GM13976 (cell line): ENCODE measurements around the gene CRTC1.

ENCODE experiments used
- DNase-seq: peaks from one replicate; pipeline ENCODE4 v3.0.0; 2012; ENCODE audit warnings: low spot score
- CTCF ChIP-seq: IDR thresholded peaks from 2 replicates; pipeline ENCODE4 v1.5.1; 2012; ENCODE audit warnings: borderline replicate concordance, mild to moderate bottlenecking; ENCODE audit not compliant: insufficient read depth; ENCODE audit errors: extremely low read depth, missing control alignments, control extremely low read depth
- in situ Hi-C: fragments of 300-500 bp; cut with MboI; formaldehyde crosslinking; loops from one replicate; pipeline ENCODE4 v1.12.0; 2022; ENCODE audit warnings: low sequenced_read_pairs, mixed read lengths, inconsistent platforms; ENCODE audit not compliant: unreplicated experiment

The CRTC1 gene

GRCh38 chr19:18741124-18742121 lies 57.9 kb downstream of the CRTC1 start:
- DNase-seq = no peak
- in situ Hi-C loops = no loop called here
- no peak for TF ChIP-seq CTCF

GRCh38 chr19:18742324-18742723 lies 58.8 kb downstream of the CRTC1 start:
- in situ Hi-C loops = no loop called here
- no peak for DNase-seq
- no peak for TF ChIP-seq CTCF

GRCh38 chr19:18742838-18743783 lies 59.6 kb downstream of the CRTC1 start:
- in situ Hi-C loops = no loop called here
- TF ChIP-seq CTCF = no peak
- DNase-seq = no peak

- no peak for TF ChIP-seq CTCF
- DNase-seq = no peak
- in situ Hi-C loops = no loop called here
Measured at GRCh38 chr19:18743784-18744418, 60.4 kb downstream of the CRTC1 start.

- DNase-seq = no peak
- TF ChIP-seq CTCF = no peak
- in situ Hi-C loops = no loop called here
Measured at GRCh38 chr19:18745012-18745735, 61.7 kb downstream of the CRTC1 start.
